OCI-LY7 (cell line): ENCODE data around the gene OSBPL1A. TPM values are rescaled to one million over a fixed set of nuclear protein-coding genes. Genes with fewer than 3 reads are reported as not detected.

Experiments used
- BruUV-seq: library from RNA; stranded (reverse); fragments of 400-500 nt; replicated peaks from 2 replicates; lab custom pipeline; 2021; lab: Mats Ljungman, UMichigan
- CTCF ChIA-PET: fragments of 300-600 bp; sonication (Branson Sonifier 250); formaldehyde crosslinking; loops from one replicate; lab custom pipeline; 2022; ENCODE audit warnings: antibody characterized with exemption; ENCODE audit not compliant: unreplicated experiment; lab: Charles Lee
- POLR2A ChIA-PET: fragments of 300-600 bp; sonication (Branson Sonifier 250); formaldehyde crosslinking; loops from one replicate; lab custom pipeline; 2022; ENCODE audit warnings: antibody characterized with exemption; lab: Charles Lee
- DNase-seq: peaks from one replicate; pipeline ENCODE4 v3.0.0-alpha.2; 2015; ENCODE audit warnings: low spot score
- H2AFZ ChIP-seq: fragments of 200-600 bp; sonication (generic), shearing (Covaris generic); 2 replicates; pipeline ENCODE4 v1.6.1; 2014; ENCODE audit warnings: mild to moderate bottlenecking, antibody characterized with exemption, low read length, moderate library complexity
- H3K27ac ChIP-seq: fragments of 200-600 bp; sonication (generic); 2 replicates; pipeline ENCODE4 v1.5.1; 2014; ENCODE audit warnings: mixed run types, low read depth, mild to moderate bottlenecking, moderate library complexity, low read length, inconsistent platforms; ENCODE audit not compliant: poor library complexity, severe bottlenecking
- H3K36me3 ChIP-seq: fragments of 200-600 bp; sonication (generic); 2 replicates; pipeline ENCODE4 v1.6.1; 2014; ENCODE audit warnings: mild to moderate bottlenecking, antibody characterized with exemption, low read length, moderate library complexity, mixed read lengths; ENCODE audit not compliant: insufficient read depth
- H3K4me1 ChIP-seq: fragments of 200-600 bp; sonication (generic); 2 replicates; pipeline ENCODE4 v1.5.1; 2014; ENCODE audit warnings: mild to moderate bottlenecking, low read length; ENCODE audit not compliant: insufficient read depth, poor library complexity, severe bottlenecking
- H3K4me2 ChIP-seq: fragments of 200-600 bp; sonication (generic); 2 replicates; pipeline ENCODE4 v1.6.1; 2014; ENCODE audit warnings: mild to moderate bottlenecking, low read length
- H3K4me3 ChIP-seq: fragments of 200-600 bp; sonication (generic); 2 replicates; pipeline ENCODE4 v1.5.1; 2014; ENCODE audit warnings: mild to moderate bottlenecking, low read depth, low read length; ENCODE audit not compliant: poor library complexity, severe bottlenecking
- H3K79me2 ChIP-seq: fragments of 200-600 bp; sonication (generic); 2 replicates; pipeline ENCODE4 v1.6.1; 2016; ENCODE audit warnings: low read depth, mild to moderate bottlenecking, low read length, moderate library complexity, mixed read lengths; ENCODE audit not compliant: insufficient read depth
- H3K9me2 ChIP-seq: fragments of 200-600 bp; sonication (generic); 2 replicates; pipeline ENCODE4 v1.6.1; 2016; ENCODE audit warnings: mild to moderate bottlenecking, low read length, mixed read lengths; ENCODE audit not compliant: insufficient read depth
- H3K9me3 ChIP-seq: fragments of 200-600 bp; sonication (generic); 2 replicates; pipeline ENCODE4 v1.6.1; 2014; ENCODE audit warnings: mild to moderate bottlenecking, mixed run types, low read length, mixed read lengths
- H4K20me1 ChIP-seq: fragments of 200-600 bp; sonication (generic); 2 replicates; pipeline ENCODE4 v1.6.1; 2014; ENCODE audit warnings: mild to moderate bottlenecking, antibody characterized with exemption, low read length, moderate library complexity, mixed read lengths; ENCODE audit not compliant: insufficient read depth
- CTCF ChIP-seq: fragments of 200-600 bp; sonication (generic); conservative IDR thresholded peaks from 2 replicates; pipeline ENCODE4 v1.5.1; 2014; ENCODE audit warnings: mild to moderate bottlenecking, antibody characterized with exemption, low read length, moderate library complexity, mixed read lengths
- EZH2phosphoT487 ChIP-seq: fragments of 200-600 bp; sonication (generic); IDR thresholded peaks from 2 replicates; pipeline ENCODE4 v1.6.1; 2018; ENCODE audit warnings: low read depth, borderline replicate concordance, mild to moderate bottlenecking, mixed run types, antibody characterized with exemption, low read length, moderate library complexity, mixed read lengths
- intact Hi-C: fragments of 100-400 bp; cut with micrococcal nuclease; formaldehyde crosslinking; loops from one replicate; pipeline ENCODE4 v1.10.0; 2022; ENCODE audit not compliant: unreplicated experiment
- total RNA-seq, 2 experiments: library from RNA; depleted of rRNA in 1 of 2; stranded (reverse); fragments of >200 nt in 1 of 2; shearing (Covaris generic) in 1 of 2; gene quantifications; 2 replicates each; pipeline ENCODE4 v1.2.3, GENCODE V29; 2014 to 2022

OSBPL1A gene
- total RNA-seq, 2 experiments from 2014 or later = 0.06 to 0.59 TPM

GRCh38 chr18:24432618-24433017, 35.0 kb upstream of the OSBPL1A start:
- Histone ChIP-seq H3K27ac (no peak overlapping the region), H3K79me2 (no peaks in the 10 kb centered on the region), H3K4me3 (no peak overlapping the region), H2AFZ (no peak overlapping the region), H3K9me3 (no peaks in the 10 kb centered on the region), H3K9me2 (no peaks in the 10 kb centered on the region), H3K4me2 (no peak overlapping the region), H3K36me3 (no peaks in the 10 kb centered on the region), H3K4me1 (no peaks in the 10 kb centered on the region), H4K20me1 (no peaks in the 10 kb centered on the region)
- intact Hi-C loops = no loop called here
- CTCF ChIA-PET = no interaction called here
- BruUV-seq = no TSS peak
- POLR2A ChIA-PET = interaction anchor here (0.6 kb wide), 1 partner anchor 226 kb away, joined by 3 read pairs; no protein-coding TSS in a partner anchor
- TF ChIP-seq EZH2phosphoT487 (no peak), CTCF (no peak)
- DNase-seq = no peak

GRCh38 chr18:24429188-24429587, 31.6 kb upstream of the OSBPL1A start:
- Histone ChIP-seq H3K36me3 (no peaks in the 10 kb centered on the region), H3K9me3 (no peaks in the 10 kb centered on the region), H3K9me2 (no peaks in the 10 kb centered on the region), H3K4me3 (no peak overlapping the region), H3K27ac (no peak overlapping the region), H3K4me1 (no peaks in the 10 kb centered on the region), H3K79me2 (no peaks in the 10 kb centered on the region), H2AFZ (no peak overlapping the region), H4K20me1 (no peaks in the 10 kb centered on the region), H3K4me2 (no peak overlapping the region)
- no peak for DNase-seq
- TF ChIP-seq CTCF (no peak), EZH2phosphoT487 (no peak)
- POLR2A ChIA-PET = interaction anchor here (1.6 kb wide), 1 partner anchor 20 kb away, joined by 4 read pairs; no protein-coding TSS in a partner anchor
- CTCF ChIA-PET = no interaction called here
- BruUV-seq = no TSS peak
- intact Hi-C loops = no loop called here

GRCh38 chr18:24428709-24429108, 31.1 kb upstream of the OSBPL1A start:
- no TSS peak for BruUV-seq

More at GRCh38 chr18:24428709-24429108, 31.1 kb upstream of the OSBPL1A start:
- Histone ChIP-seq H3K4me3 (no peak overlapping the region), H3K4me2 (no peak overlapping the region), H3K9me2 (no peaks in the 10 kb centered on the region), H3K79me2 (no peaks in the 10 kb centered on the region), H3K9me3 (no peaks in the 10 kb centered on the region), H2AFZ (no peak overlapping the region), H3K4me1 (no peaks in the 10 kb centered on the region), H3K36me3 (no peaks in the 10 kb centered on the region), H3K27ac (no peak overlapping the region), H4K20me1 (no peaks in the 10 kb centered on the region)
- intact Hi-C loops = no loop called here
- POLR2A ChIA-PET = interaction anchor here (1.6 kb wide), 1 partner anchor 19 kb away, joined by 4 read pairs; no protein-coding TSS in a partner anchor
- TF ChIP-seq CTCF (peak; percentile 50), EZH2phosphoT487 (no peak)
- no peak for DNase-seq
- CTCF ChIA-PET = no interaction called here
